HEK293T (cell line): ENCODE data around the gene DNASE1L1.

Source experiments
- BHLHE40 ChIP-seq: fragments of 450-650 bp; IDR thresholded peaks from 2 replicates; pipeline ENCODE4 v1.6.1; 2016; ENCODE audit warnings: mild to moderate bottlenecking, moderate library complexity, borderline replicate concordance
- CTBP1 ChIP-seq: fragments of 450-650 bp; IDR thresholded peaks from 2 replicates; pipeline ENCODE4 v1.6.1; 2016; ENCODE audit warnings: borderline replicate concordance
- ELF4 ChIP-seq: fragments of 450-650 bp; IDR thresholded peaks from 2 replicates; pipeline ENCODE4 v1.6.1; 2017; ENCODE audit warnings: antibody characterized with exemption
- FOXK2 ChIP-seq: fragments of 450-650 bp; IDR thresholded peaks from 2 replicates; pipeline ENCODE4 v1.6.1; 2016; ENCODE audit warnings: mild to moderate bottlenecking
- FOXM1 ChIP-seq: fragments of 450-650 bp; IDR thresholded peaks from 2 replicates; pipeline ENCODE4 v1.6.1; 2017; ENCODE audit warnings: mild to moderate bottlenecking, borderline replicate concordance
- L3MBTL2 ChIP-seq: fragments of 450-650 bp; conservative IDR thresholded peaks from 2 replicates; pipeline ENCODE4 v1.6.1; 2016; ENCODE audit warnings: mild to moderate bottlenecking
- PKNOX1 ChIP-seq: fragments of 450-650 bp; IDR thresholded peaks from 2 replicates; pipeline ENCODE4 v1.6.1; 2016
- ZNF384 ChIP-seq: fragments of 450-650 bp; IDR thresholded peaks from 2 replicates; pipeline ENCODE4 v1.6.1; 2016

GRCh38 chrX:154380787-154381186, 28.3 kb downstream of the DNASE1L1 start:
- TF ChIP-seq BHLHE40 = no peak
- TF ChIP-seq ZNF384 = no peak
- TF ChIP-seq L3MBTL2 = no peak
- no peak for TF ChIP-seq PKNOX1
- TF ChIP-seq FOXK2 = no peak
- TF ChIP-seq FOXM1 = no peak
- TF ChIP-seq CTBP1 = no peak
- TF ChIP-seq ELF4 = no peak
